Stimulated activated CD4-positive, alpha-beta T cell treated with anti-CD3 and anti-CD28 coated beads, TNF-alpha, amount 100 ng/mL, for 4 hours (primary cell): ENCODE measurements around the gene CCT5.

Experiments
- DNase-seq, 3 experiments: peaks; one replicate each; pipeline ENCODE4 v3.0.0-alpha.2; 2020; ENCODE audit warnings: low read depth in 3 of 3

The CCT5 gene

GRCh38 chr5:10249948-10250805 lies at the start of gene CCT5:
Gene CCT5 (plus strand): TSS chr5:10250280. CDS start chr5:10250341, 61 bp downstream.
- peak; percentile 70 to 85 (median 82) for DNase-seq

- DNase-seq = no peak
These were observed 48.7 kb upstream of the CCT5 start for GRCh38 chr5:10201223-10201868.

DNA sequence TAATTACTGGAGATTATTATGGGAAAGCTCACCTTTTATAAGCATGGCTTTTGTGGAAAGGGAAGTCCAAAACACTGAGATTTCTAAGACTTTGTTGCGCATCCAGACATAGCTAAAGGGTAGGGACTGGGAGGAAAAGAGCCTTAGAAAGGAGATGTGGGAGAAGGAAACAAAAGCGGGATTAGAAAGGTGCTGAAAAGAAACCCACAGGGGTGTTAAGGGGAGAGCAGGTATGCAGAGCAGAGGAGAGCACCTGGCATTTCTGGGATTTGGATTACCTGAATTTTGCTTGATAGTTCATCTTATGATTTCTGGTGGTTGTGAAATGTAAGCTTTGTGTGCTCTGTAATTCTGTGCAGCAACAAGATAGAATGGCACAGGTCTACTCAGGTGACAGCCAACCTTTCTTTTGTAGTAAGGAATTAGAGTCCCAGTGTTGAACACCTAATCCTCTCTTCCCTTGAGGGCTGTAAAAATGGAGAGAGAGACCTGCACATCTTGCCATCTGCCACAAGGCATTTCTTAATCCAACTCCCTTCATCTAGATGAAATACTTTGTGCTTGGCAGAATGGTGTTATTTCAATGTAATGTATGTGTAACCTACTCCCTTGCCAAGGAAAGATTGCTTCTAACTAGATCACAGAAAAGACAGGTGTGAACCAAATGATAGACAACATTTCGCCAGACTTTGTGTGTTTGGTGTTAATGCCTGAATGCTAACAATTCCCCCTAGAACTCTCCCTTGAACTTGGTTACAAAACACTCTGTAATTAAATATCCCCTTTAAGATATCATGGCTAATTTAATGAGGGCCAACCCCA lies 47.8 kb upstream of the CCT5 start:
- DNase-seq = no peak

GRCh38 chr5:10209004-10209403 lies 41.1 kb upstream of the CCT5 start:
- no peak for DNase-seq

- DNase-seq = no peak
These were observed 36.8 kb upstream of the CCT5 start for GRCh38 chr5:10213316-10213715.

DNA sequence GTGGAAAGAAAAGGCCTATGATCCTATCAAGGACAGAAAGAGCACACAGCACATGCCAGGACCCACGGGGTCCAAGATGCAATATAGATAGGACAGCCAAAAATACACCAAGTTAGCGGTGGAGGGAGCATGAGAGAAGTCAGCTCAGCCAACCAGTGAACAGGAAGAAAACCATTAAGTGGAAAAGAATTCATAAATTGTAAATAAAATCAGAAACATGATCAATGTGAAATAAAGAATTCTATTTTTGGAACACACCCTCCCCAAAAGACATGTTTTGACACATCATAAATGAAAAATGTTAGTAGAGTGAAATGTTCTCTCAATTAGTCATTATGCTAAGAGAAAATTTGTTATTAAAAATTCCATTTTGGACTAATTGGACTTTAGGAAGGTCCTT lies 36.0 kb upstream of the CCT5 start:
- no peak for DNase-seq

DNA sequence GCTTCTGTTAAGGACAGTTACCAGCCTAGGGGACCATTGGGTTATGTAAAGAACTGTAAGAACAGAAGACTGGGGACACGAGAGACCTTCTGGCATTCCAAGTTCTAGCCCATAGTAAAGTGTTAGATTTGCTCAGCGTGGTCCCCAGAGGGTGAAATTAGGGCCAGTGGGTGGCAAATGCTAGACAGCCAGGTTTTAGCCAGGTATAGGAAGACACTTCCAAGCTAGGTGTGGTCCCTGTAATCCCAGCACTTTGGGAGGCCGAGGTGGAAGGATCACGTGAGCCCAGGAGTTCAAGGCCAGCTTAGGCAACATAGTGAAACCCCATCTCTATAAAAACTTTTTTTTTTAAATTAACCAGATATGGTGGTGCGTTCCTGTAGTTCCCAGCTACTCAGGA lies 34.7 kb upstream of the CCT5 start:
- DNase-seq = no peak

DNA sequence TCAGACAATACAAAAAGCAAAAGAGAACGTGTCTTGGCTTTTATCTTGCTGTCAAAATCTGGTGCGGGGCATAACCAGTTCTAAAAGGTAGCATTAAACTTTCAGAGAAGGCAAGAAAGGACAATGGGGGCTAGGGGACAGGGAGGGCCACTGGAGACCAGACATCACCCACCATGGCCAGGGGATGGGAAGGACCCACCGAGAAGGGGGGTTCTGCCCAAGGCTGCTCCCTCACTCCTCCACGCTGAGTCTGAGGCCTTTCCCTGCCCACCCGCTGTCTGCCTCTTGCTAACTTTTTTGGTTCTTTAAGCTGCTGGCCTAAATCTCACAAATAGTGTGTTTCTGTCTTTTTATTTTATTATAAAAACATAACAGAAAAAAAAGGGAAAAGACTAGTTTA lies 34.0 kb upstream of the CCT5 start:
- no peak for DNase-seq

- no peak for DNase-seq
These were observed 31.4 kb upstream of the CCT5 start for GRCh38 chr5:10218658-10219057.

GRCh38 chr5:10219068-10219467 lies 31.0 kb upstream of the CCT5 start:
- no peak for DNase-seq

GRCh38 chr5:10220248-10220647 lies 29.8 kb upstream of the CCT5 start:
- no peak for DNase-seq

DNA sequence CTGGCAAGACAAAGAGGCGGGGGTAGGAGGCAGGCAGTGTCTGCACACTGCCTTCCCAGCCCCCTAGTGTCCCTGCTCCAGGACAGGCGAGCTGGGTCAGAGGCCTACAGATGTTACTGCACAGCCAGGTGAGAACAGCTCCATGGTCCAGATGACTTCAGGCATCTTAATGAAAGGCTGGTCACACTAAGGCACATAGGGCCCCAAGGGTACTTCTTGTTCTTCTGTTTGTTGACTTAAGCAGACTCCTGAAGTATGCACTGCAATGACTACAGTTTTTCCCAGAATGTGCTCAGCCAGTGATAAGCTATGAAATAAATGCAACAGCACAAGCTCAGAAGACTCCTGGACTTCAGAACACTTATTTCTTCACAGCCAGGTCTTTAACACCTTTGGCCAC lies 27.8 kb upstream of the CCT5 start:
- DNase-seq = no peak

DNA sequence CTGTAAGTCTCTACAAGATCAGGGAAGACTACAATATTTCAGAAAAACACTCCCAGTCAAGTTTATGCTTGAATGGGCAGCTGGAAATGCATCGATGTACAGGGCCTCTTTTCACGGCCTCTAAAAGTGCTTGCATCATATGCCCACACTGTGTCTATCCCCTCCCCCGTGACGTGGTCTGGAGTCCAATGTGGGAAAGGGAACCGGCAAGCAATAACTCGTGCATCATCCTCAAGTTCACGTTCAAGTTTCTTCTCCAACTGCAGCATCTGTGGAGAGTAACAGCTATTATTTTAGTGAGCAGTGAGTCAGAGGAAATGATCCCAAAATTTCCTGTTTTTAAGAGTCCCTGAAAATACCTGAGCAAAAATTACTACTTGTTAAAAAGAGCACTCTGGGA lies 22.7 kb upstream of the CCT5 start:
- DNase-seq = no peak

DNA sequence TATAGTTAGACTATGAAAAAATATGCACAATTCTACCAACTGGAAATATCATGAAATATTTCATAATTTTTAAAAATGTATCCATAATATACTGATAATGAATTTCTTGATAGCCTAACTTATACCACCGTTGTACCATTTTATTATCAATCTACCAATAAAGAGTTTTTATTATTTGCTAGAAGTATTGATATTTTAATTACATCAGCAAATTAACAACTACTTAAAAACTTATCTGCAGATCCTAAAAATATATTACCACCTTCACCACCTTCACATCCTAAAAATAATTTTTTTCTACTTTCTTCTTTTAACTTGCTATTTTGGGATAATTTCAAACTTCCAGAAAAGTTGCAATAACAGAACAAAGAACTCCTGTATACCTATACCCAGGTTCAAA lies 21.8 kb upstream of the CCT5 start:
- no peak for DNase-seq

- DNase-seq = no peak
These were observed 20.6 kb upstream of the CCT5 start for GRCh38 chr5:10229306-10230048.

DNA sequence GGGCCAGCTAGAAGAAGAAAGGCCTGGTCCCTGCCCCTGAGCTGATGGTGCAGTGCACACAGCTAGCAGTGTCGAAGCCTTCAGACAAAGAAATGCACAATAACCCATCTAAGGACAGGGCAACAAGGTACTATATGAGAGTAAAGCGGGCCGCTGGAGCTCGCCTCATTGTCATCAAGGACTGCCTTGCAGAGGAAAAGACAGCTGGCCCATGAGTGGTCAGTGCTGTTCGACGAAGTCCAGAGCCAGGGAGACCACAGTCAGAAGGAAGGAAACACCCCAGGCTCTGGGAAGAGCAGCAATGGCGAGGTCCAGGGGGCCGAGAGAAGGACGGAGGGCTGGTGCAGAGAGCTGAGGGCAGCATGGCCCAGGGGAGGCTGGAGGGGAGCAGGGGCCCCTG lies 17.7 kb upstream of the CCT5 start:
- no peak for DNase-seq

DNA sequence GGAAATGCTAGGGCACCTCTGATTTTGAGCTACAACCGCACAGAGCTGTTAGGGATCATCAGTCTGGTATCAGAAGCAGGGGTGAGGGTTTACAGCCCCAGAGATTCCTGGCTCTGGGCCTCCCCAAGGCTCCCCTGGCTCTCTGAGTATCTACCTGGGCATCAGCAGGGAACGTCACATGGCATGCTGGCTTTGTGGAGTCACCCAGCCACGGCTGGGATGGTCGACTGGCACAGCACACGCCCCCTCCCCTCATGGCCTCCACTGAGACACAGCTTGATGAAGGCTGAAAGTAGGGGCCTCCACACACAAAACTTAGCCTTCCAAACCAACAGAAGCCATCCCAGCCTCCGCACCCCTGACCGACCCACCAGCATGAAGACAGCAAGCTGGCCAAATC lies 17.1 kb upstream of the CCT5 start:
- DNase-seq = no peak

DNA sequence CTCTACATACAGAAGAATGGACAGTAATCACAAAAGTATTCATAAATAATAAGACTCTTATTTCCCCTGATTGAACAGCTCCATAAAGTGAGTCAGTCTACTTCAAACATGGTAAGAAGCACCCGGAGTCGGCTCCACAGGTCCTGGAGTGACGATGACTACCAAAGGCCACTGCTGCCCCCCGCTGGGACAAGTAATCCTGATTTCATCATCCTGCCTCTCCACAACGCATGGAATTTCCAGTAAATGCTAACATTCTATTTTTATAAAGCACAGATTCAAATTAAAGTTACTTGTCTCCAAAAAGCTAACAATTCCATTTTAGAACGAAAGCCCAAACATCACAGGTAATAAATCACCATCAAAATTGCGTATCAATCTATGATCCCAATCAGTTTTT lies 16.6 kb upstream of the CCT5 start:
- no peak for DNase-seq

- no peak for DNase-seq
These were observed 14.7 kb upstream of the CCT5 start for GRCh38 chr5:10235350-10235749.

DNA sequence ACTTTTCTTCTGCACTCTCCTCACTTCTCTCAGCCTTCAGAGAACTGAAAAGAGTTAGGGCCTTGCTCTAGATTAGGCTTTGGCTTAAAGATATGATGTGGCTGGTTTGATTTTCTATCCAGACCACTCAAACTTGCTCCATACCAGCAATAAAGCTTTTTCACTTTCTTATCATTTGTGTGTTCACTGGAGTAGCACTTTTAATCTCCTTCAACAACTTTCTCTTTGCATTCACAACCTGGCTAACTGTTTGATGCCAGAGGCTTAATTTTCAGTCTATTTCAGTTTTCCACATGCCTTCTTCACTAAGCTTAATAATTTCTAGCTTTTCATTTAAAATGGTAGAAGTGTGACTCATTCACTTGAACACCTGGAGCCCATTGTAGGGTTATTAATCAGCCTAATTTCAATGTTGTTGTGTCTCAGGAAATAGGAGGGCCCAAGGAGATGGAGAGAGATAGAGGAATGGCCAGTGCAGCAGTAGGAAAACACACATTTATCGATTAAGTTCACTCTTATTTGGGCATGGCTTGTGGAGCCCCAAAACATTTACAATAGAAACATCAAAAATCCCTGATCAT lies 6.3 kb upstream of the CCT5 start:
- DNase-seq = no peak

DNA sequence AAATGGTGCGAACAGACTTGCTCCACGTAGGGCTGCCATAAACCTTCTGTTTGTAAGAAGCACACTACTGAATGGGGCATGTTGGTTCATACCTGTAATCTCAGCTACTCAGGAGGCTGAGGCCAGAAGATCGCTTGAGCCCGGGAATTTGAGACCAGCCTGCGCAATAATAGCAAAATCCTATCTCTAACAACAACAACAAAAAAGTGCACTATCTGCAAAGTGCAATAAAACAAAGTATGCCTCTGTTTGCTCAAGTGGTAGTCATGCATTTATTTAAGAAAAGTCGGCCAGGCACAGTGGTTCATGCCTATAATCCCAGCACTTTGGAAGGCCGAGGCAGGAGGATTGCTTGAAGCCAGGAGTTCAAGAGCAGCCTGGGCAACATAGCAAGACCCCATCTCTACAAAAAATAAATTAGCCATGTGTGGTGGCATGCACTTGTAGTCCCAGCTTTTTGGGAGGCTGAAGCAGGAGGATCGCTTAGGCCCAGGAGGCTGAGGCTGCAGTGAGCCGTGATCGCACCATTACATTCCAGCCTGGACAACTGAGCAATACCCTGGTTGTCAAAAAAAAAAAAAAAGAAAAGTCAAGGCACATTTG lies 5.6 kb upstream of the CCT5 start:
- no peak for DNase-seq
